ENCODE data around the gene CACNA1I. TPM values are rescaled to one million over a fixed set of nuclear protein-coding genes. Genes with fewer than 3 reads are reported as not detected.
A peak's percentile ranks its signal among the peaks of the same experiment; 100 is the strongest.
"Not testable (repeated sequence)": the region's sequence is repeated elsewhere in the genome, so short reads cannot be mapped to it uniquely, and the experiment has no call there.

Gene CACNA1I
- total RNA-seq, result 0.75 TPM

DNA sequence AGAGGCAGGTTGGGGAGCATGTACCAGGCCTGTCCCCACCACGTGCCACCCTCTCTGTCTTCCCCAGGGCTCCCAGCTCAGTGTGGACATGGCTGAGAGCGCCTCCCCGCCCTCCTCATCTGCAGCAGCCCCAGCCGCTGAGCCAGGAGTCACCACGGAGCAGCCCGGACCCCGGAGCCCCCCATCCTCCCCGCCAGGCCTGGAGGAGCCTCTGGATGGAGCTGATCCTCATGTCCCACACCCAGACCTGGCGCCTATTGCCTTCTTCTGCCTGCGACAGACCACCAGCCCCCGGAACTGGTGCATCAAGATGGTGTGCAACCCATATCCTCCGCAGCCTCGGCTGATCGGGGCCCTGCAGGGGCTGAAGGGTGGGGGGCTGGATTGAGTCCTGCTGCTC, at the start of gene CACNA1I:
Gene CACNA1I (plus strand): TSS at position 89 of the 400 bp plus-strand sequence. CDS start 0 bp downstream, at position 89.
- no peak for DNase-seq (ENCODE audit: low spot score)

DNA sequence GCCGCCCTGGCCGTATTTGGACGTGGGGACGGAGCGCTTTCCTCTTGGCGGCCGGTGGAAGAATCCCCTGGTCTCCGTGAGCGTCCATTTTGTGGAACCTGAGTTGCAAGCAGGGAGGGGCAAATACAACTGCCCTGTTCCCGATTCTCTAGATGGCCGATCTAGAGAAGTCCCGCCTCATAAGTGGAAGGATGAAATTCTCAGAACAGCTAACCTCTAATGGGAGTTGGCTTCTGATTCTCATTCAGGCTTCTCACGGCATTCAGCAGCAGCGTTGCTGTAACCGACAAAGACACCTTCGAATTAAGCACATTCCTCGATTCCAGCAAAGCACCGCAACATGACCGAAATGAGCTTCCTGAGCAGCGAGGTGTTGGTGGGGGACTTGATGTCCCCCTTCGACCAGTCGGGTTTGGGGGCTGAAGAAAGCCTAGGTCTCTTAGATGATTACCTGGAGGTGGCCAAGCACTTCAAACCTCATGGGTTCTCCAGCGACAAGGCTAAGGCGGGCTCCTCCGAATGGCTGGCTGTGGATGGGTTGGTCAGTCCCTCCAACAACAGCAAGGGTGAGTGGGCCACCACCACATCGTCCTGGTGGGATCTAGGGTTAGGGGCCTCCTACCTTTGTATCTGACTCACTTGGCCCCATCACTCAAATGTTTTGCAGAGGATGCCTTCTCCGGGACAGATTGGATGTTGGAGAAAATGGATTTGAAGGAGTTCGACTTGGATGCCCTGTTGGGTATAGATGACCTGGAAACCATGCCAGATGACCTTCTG, 49.3 kb upstream of the CACNA1I start:
- DNase-seq (ENCODE audit: low spot score), result peak; percentile 92

DNA sequence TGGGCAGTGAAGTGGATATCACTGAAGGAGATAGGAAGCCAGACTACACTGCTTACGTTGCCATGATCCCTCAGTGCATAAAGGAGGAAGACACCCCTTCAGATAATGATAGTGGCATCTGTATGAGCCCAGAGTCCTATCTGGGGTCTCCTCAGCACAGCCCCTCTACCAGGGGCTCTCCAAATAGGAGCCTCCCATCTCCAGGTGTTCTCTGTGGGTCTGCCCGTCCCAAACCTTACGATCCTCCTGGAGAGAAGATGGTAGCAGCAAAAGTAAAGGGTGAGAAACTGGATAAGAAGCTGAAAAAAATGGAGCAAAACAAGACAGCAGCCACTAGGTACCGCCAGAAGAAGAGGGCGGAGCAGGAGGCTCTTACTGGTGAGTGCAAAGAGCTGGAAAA, 48.5 kb upstream of the CACNA1I start:
- DNase-seq (ENCODE audit: low spot score), result not testable (repeated sequence)

DNA sequence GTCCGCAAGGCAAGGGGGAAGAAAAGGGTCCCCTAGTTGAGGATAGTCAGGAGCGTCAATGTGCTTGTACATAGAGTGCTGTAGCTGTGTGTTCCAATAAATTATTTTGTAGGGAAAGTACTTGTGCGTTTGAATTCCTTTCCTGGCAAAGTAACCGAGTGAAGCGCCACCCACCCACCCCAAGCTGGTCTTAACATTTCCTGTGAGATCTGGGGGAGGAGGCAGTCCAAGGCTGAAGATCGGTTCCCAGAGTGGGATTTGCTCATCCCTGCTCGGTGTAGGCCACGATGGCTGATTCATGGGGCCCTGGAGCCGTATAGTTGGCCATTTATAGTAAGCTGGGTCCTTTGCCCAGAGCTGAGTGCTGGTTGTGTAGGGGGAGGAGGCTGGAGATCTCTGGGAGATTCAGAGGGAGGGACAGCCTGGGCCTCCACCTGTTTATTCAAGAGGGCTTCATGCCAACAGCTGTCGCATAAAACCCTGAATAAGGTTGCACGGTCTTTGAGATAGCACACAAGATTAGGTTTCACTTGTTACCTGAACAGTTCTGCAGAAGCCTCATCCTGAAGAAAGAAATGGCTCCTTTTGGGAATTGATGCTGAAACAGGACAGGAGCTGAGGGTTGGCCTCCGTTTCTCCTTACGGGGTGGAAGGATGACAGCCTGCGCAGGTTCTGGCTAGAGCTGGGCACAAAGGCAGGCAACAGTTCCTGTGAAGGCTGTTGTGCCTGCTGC, 47.8 kb upstream of the CACNA1I start:
- no peak for DNase-seq (ENCODE audit: low spot score)

- DNase-seq (ENCODE audit: low spot score), result no peak
Observed at GRCh38 chr22:39524089-39524752, 46.3 kb upstream of the CACNA1I start.

DNA sequence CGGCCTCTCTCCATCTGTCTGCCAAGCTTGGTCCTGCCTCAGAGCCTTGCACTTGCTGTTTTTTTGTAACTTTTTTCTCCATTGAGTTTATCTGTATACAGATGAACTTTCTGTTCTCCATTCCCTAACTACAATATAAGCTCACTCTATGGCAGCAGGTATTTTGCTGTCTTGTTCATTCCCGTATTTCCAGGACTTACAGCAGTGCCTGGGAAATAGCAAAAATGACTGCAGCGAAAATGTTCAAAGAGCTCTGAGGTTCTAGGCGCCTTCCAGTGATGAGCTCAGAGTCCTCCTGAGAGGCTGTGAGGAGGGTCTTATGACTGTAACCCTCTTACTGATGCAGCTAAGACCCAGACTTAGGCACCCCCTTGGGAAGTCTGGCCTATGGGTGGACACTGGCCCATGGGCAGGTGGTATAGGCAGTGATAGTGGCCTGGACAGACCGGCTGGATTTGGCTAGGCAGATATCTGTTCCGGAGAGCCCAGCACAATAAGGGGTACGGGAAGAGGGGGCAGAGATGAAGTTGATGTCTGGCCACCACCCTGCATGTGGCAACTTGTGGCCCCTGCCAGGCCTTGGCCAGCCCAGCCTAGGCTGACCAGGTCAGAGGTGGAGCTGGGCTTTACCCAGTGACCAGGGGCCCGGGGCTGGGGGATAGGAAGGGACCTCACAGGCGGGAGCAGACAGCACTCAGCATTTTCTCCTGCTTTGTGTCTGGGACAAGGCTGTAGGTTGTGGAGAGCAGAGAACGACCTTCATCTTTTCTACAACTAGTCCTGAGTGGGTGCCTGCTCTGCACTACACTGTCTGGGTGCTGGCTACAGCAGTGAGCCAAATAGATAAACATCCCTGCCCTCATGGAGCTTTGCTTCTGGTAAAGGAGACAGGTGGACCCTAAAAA, 45.5 kb upstream of the CACNA1I start:
- DNase-seq (ENCODE audit: low spot score), result no peak

GRCh38 chr22:39525658-39525975, 44.9 kb upstream of the CACNA1I start:
- no peak for DNase-seq (ENCODE audit: low spot score)

DNA sequence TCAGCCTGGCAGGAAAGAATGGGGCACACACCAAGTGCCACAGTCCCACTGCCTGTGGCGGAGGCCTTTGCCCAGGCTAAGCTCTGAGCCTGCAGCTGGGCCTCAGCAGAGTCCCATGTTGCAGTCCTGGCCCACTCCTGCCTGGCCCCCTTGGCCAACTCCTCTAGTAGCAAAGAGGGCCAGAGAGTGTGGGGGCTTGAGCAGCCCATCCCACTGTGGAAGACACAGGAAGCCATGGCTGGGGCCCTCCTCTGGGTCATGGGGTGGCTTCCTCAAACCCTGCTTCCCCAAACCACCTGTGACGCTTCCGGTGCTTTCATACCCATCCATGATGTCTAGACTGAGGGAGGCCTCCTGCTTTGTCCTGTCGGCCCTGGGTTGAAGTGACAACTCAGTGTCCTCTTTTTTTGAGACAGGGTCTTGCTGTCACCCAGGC, 43.8 kb upstream of the CACNA1I start:
- no peak for DNase-seq (ENCODE audit: low spot score)

DNA sequence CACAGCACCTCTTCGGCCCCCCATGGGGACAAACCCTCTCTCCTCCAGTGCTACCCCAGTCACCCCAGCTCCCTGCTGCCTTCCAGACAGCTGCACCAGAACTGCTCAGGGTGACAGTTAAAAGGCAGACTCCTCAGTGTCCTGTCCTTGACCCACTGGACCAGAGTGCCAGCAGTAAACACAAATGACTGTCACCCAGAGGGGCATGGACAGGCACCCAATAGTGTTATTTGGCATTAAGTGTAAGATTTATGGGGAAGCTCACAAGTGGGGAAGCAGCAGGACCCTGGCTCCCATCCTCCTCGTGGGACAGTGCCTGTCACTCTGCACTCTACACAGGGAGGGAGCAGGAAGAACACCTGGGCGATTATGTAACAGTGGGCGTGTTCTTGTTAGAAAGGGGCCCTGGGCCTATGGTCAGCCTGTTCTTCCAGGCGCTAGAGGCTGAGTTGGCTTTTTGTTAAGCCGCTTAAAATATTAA, 43.0 kb upstream of the CACNA1I start:
- DNase-seq (ENCODE audit: low spot score), result no peak

GRCh38 chr22:39528080-39528661, 42.4 kb upstream of the CACNA1I start:
- no peak for DNase-seq (ENCODE audit: low spot score)

DNA sequence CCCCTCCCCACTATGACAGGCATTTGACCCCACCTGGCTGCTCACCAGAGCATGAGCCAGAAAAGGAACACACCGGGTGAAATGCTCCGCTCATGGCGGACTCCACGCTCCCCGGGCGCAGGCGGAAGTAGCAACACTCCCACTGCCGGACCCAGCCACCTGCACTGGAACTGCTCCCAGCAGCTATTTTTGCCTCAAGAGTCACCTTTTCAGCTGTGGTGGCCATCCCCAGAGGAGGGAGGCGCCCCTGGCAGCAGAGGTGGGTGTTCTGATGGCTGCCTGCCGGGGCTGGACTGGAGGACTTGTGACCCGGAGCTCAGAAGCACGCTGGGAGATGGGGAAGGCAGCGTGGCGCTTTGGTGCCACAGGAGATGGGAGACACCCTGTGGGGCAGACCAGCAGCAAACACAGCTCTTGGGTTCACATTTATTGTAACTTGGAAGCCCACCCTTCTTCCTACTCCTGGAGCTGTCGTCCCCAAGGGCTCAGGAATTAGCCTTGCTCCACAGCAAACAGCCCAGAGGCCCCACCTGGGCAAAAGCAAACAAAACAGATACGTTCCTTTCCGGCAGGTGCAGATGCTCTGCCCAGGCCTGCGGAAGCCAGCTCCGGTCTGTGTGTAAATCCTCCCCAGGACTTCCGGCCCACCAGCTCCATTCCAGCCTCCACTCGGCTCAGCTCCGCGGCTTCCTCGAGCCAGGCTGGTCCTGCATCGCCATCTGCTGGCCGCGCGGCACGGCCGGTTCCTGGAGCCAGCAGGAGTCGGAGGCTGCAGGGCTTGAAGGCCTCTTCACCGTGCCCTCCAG, 41.7 kb upstream of the CACNA1I start:
- DNase-seq (ENCODE audit: low spot score), result peak; percentile 94

DNA sequence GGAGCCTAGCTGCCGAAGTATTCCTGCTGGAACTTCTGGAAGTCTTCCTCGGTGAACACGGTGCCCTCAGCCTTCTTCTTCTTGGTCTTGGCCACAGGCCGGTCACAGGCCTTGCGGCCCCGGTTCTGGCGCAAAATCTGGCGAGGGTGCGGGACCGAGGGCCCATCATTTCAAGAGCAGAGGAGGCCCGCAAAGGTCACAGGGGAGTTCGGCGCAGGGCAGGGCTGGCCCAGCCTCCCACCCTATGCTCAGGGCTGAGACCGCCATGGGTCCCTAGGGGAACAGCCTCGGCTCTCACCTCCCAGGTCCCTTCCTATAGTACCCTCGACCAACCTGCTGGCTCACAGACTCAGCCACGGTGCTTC, 41.1 kb upstream of the CACNA1I start:
- DNase-seq (ENCODE audit: low spot score), result no peak

DNA sequence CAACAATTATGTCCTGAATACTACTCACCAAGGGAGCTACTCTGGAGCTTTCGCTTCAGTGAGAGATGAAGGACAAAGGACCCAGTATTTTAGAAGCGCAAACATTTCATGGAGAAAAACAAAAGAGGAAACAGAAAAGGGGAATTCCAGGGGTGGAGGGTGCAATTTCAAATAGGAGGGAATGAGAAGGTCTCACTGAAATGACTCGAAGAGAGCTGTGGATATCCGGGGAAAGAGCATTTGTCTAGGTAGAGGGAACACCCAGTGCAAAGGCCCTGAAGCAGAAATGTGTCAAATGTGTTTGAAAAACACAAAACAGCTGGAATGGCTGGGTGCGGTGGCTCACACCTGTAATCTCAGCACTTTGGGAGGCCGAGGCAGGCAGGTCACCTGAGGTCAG, 40.4 kb upstream of the CACNA1I start:
- no peak for DNase-seq (ENCODE audit: low spot score)

DNA sequence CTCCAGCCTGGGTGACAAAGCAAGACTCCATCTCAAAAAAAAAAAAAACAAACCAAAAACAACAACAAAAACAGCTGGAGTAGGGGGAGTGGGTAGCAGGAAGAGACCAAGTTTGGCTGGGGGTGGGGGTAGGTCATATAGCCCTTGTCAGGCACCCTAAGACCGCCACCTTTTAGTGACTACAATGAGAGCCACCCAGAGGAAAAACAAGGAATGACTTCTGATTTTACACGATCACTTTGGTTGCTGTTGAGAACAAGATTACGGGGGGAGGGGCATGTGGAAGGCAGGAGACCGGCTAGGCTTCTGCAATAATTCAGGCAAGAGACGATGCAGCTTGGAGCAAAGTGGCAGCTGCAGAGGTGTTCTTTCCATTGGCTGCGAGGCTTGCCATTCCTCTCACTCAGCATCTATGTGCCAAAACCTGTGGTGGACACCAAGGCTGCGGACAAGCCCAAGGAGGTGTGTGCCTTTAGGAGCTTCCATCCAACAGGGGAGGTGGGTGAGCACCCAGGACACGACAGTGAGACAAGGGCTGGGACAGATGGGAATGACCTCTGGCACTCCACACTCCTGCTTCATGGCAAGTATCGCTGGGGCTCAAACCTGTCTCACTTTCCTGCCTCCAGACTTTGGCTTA, 39.7 kb upstream of the CACNA1I start:
- no peak for DNase-seq (ENCODE audit: low spot score)

DNA sequence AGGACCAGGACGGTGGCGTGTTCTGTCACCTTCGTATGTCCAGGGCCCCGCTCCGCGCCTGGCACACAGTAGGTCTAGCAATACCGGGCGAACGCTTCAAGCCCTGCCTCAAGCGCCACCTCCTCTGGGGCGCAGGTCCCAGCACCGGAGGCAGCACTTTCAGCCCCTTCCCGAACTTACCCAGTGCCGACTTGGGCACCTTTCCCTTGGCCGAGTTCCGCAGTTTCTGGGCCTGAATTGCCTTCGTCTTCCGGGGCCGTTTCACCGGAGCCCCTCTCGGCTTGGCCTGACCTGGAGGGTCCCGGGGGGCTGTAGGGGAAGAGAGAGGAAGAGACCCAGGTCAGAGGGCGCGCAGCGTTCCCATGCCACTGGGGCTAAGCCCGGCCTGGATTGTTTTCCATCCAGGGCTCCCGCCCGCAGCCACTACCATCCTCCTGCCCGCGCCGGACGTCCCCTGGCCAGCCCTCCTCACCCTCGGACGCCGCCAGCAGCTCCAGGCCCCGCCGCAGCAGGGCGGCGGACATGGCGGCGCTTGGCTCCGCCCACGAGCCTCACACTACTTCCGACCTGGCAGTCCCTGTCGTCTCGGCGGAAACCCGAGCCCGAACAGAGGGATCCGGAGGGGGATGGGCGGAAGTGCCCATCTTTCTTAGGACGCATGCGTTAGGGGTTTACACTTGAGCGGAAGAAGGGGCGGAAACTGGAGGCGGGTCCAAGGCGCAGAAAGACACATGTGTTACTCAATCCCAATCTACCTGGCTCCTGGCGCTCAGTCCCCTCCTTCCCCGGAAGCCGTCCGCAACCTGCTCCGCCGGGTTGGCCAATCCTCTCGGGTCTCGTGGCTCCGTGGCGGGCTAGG, 38.1 kb upstream of the CACNA1I start, which contains the start of gene RPS19BP1:
Gene RPS19BP1 (minus strand): TSS at position 534 of the 859 bp plus-strand sequence. CDS start 10 bp downstream, at position 524.
- DNase-seq (ENCODE audit: low spot score), result peak; percentile 99

GRCh38 chr22:39534092-39534506, 36.5 kb upstream of the CACNA1I start:
- DNase-seq (ENCODE audit: low spot score), result no peak

DNA sequence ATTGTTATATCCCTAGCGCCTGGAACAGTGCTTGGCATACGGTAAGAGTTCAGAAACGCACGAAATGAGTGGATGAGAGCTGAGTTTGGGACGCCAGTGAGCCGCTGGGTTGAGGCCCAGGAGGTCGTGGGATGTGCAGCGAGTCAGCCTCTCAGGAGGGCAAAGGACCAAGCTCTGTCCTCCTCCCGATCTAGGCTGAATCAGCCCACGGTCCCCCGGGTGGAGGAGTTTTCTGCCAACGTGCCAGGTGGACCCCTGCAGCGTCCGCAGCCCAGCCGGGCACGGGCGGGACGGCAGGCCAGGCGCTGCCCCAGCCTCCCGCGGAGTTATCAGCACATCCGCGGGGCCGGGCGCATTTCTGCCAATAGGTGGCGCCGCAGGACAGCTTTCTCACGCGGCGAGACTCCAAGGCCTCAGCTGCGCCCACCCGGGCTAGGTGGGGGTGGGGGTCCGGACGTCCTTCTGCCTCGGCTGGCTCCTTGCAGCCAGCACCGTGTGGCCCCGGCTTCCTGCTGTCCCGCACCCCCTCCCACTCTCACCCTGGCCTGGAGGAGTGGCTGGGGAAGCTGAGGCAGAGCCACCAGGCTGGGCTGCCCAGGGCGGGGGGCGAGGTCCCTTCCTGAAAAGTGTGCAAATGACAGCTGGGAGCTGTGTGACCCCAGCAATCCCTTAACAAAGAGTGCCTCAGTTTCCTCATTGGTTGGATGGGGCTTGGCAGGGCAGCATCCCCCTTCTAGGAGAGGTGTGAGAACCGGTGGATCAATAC, 35.8 kb upstream of the CACNA1I start:
- DNase-seq (ENCODE audit: low spot score), result peak; percentile 83

GRCh38 chr22:39535357-39535725, 35.2 kb upstream of the CACNA1I start:
- DNase-seq (ENCODE audit: low spot score), result no peak
